GM06990 (cell line): Measurements from ENCODE around the gene JAG2.

Source experiments
- DNase-seq: peaks from one replicate; pipeline ENCODE4 v3.0.0-alpha.2; 2011; ENCODE audit not compliant: insufficient read length; ENCODE audit errors: extremely low read depth
- H3K27me3 ChIP-seq: replicated peaks from 2 replicates; pipeline ENCODE4 v1.6.0; 2011; ENCODE audit warnings: low read length; ENCODE audit not compliant: control insufficient read depth, insufficient read depth
- H3K36me3 ChIP-seq: 2 replicates; pipeline ENCODE4 v1.5.1; 2011; ENCODE audit warnings: low read length; ENCODE audit not compliant: control insufficient read depth, insufficient read depth
- H3K4me3 ChIP-seq: replicated peaks from 2 replicates; pipeline ENCODE4 v1.5.1; 2011; ENCODE audit warnings: low read depth, mild to moderate bottlenecking, control low read depth, low read length
- CTCF ChIP-seq: IDR thresholded peaks from 2 replicates; pipeline ENCODE4 v1.5.1; 2011; ENCODE audit warnings: low read length, control low read depth, mild to moderate bottlenecking, inconsistent platforms; ENCODE audit not compliant: insufficient read depth, poor library complexity, severe bottlenecking

JAG2 gene

GRCh38 chr14:105091517-105092170 is 76.9 kb downstream of the JAG2 start:
- no peaks in the 10 kb centered on the region for H3K27me3 ChIP-seq
- DNase-seq: no peak
- no peaks in the 10 kb centered on the region for H3K36me3 ChIP-seq
- no peak overlapping the region for H3K4me3 ChIP-seq
- no peak for TF ChIP-seq CTCF

DNA sequence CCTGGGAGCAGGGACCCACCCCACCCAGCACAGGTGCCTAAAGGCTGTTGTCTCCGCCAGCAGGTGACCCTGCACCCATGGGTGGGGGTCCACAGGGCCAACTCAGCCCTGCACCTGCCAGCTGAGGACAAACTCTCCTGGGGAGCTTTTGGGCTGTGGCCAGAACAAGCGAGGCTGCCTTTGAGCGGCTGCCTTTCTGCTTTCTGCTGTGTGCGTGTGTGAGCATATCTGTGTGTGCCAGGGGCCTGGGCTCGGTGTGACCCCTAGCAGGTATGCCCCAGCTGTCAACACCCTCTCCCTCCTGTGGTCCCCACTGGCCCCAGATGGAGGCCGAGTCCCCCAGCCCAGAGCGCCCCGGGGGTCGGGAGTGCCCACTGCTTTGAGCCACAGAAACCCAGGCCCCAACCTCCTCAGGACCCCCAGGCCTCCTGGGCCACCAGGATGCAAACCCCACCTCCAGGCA is 77.5 kb downstream of the JAG2 start:
- Histone ChIP-seq H3K27me3 (no peaks in the 10 kb centered on the region), H3K4me3 (no peak overlapping the region)
- DNase-seq: no peak

More for the DNA sequence above, 77.5 kb downstream of the JAG2 start:
- H3K36me3 ChIP-seq: no peaks in the 10 kb centered on the region
- no peak for TF ChIP-seq CTCF
